ENCODE data around the gene BBX. TPM values are rescaled to one million over a fixed set of nuclear protein-coding genes. Genes with fewer than 3 reads are reported as not detected.

Gene BBX
- total and polyA plus RNA-seq, 2 of the 13 experiments (the other 11 are each of a cell fraction or from before 2014, with no cell fraction given): 13.7 to 23.2 TPM

DNA sequence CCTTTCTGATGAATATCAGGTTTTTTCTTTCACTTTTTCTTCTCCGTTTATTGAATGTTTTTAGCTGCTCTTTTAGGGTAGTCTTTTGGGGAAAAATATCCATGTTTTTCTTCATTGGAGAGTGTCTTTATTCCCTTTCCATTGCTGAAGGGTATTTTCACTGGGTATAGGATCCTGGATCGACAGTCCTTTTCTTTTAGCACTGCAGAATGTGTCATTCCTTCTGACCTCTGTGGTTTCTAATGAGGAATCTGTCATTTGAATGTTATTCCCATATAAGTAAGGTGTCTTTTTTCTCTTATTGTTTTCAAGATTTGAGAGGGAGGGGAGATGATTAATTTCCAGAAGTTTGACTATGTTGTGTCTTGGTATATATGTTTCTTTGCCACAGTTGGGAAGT, 96.8 kb downstream of the BBX start:
- FAIRE-seq (no peak), DNase-seq (ENCODE audit: low spot score) (no peak), ATAC-seq (no peak)
- ChIA-PET POLR2A (no interaction called here), CTCF (ENCODE audit: low intra/inter-chr PET ratio, low total read pairs) (no interaction called here)
- Histone ChIP-seq H3K4me3 (replicated peaks in 1 of 3; ENCODE audit: insufficient read depth in 1 of 3, low read depth in 2 of 3, low read length in 3 of 3) (no peak overlapping the region), H3K36me3 (replicated peaks in 1 of 2; ENCODE audit: control insufficient read depth in 1 of 2, insufficient read depth in 2 of 2, low read length in 2 of 2) (no peaks in the 10 kb centered on the region), H2AFZ (ENCODE audit: low read length) (no peak overlapping the region), H3K4me2 (ENCODE audit: low read depth, low read length) (no peak overlapping the region), H3K27me3 (ENCODE audit: control insufficient read depth in 1 of 2, insufficient read depth in 2 of 2, low read length in 2 of 2) (no peaks in the 10 kb centered on the region), H3K27ac (ENCODE audit: extremely low read length, insufficient read depth, low read length) (no peak overlapping the region), H3K4me1 (ENCODE audit: insufficient read depth, low read length) (peaks cover 11% of the 10 kb centered on the region), H4K20me1 (ENCODE audit: insufficient read depth, low read length) (peaks cover 4% of the 10 kb centered on the region; the same call in 1 of the 2 replicates), H3K9ac (ENCODE audit: insufficient read depth, low read depth, low read length) (no peak overlapping the region), H3K9me3 (ENCODE audit: low read length) (no peaks in the 10 kb centered on the region), H3K79me2 (ENCODE audit: insufficient read depth, low read length) (peaks cover 12% of the 10 kb centered on the region)
- in situ Hi-C loops (cut with HindIII; ENCODE audit: extremely low pct_ligation_motif_present, low pct_unique_long_range_greater_than_20kb) (no loop called here), intact Hi-C loops (cut with micrococcal nuclease; ENCODE audit: unreplicated experiment) (no loop called here)
- TF ChIP-seq, protein P1, sequence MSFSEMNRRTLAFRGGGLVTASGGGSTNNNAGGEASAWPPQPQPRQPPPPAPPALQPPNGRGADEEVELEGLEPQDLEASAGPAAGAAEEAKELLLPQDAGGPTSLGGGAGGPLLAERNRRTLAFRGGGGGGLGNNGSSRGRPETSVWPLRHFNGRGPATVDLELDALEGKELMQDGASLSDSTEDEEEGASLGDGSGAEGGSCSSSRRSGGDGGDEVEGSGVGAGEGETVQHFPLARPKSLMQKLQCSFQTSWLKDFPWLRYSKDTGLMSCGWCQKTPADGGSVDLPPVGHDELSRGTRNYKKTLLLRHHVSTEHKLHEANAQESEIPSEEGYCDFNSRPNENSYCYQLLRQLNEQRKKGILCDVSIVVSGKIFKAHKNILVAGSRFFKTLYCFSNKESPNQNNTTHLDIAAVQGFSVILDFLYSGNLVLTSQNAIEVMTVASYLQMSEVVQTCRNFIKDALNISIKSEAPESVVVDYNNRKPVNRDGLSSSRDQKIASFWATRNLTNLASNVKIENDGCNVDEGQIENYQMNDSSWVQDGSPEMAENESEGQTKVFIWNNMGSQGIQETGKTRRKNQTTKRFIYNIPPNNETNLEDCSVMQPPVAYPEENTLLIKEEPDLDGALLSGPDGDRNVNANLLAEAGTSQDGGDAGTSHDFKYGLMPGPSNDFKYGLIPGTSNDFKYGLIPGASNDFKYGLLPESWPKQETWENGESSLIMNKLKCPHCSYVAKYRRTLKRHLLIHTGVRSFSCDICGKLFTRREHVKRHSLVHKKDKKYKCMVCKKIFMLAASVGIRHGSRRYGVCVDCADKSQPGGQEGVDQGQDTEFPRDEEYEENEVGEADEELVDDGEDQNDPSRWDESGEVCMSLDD (CRISPR knock-in tag; IDR thresholded peaks at IDR 0.05; ENCODE audit: borderline replicate concordance): no peak
- TF ChIP-seq NONO (IDR thresholded peaks at IDR 0.05): no peak
- no peak for TF ChIP-seq NONO (CRISPR knock-in tag; conservative IDR thresholded peaks at IDR 0.05)
- TF ChIP-seq SCMH1 (CRISPR knock-in tag; IDR thresholded peaks at IDR 0.05; ENCODE audit: borderline replicate concordance): no peak
- TF ChIP-seq HNF4A (CRISPR knock-in tag; IDR thresholded peaks at IDR 0.05): no peak
- no peak for TF ChIP-seq CTCF (CRISPR knock-in tag; IDR thresholded peaks at IDR 0.05)
- no peak for TF ChIP-seq YEATS4 (CRISPR knock-in tag; IDR thresholded peaks at IDR 0.05; ENCODE audit: borderline replicate concordance)
- no peak for TF ChIP-seq TEAD2 (CRISPR knock-in tag; IDR thresholded peaks at IDR 0.05)
- no peak for TF ChIP-seq PAXIP1 (CRISPR knock-in tag; conservative IDR thresholded peaks at IDR 0.05)
- no TSS peak for BruUV-seq (replicated peaks)
- WGBS (ENCODE audit: low lambda C conversion rate): 95% methylated on average over 2 of the region's 2 CpGs
